Mesendoderm (in vitro differentiated cells): Measurements from ENCODE around the gene CASQ1.

Experiments
- DNase-seq: peaks from one replicate; pipeline ENCODE4 v3.0.0; 2013
- H2AK5ac ChIP-seq: 2 replicates; pipeline ENCODE4 v1.6.1; 2013; ENCODE audit warnings: low read length, inconsistent platforms
- H2BK120ac ChIP-seq: 2 replicates; pipeline ENCODE4 v1.6.1; 2013; ENCODE audit warnings: low read depth, mild to moderate bottlenecking, low read length, moderate library complexity, mixed read lengths
- H2BK15ac ChIP-seq: replicated peaks from 2 replicates; pipeline ENCODE4 v1.6.1; 2013; ENCODE audit warnings: low read depth, mild to moderate bottlenecking, moderate library complexity
- H2BK5ac ChIP-seq: 2 replicates; pipeline ENCODE4 v1.6.1; 2013; ENCODE audit warnings: low read length, inconsistent platforms
- H3K18ac ChIP-seq: 2 replicates; pipeline ENCODE4 v1.6.1; 2013; ENCODE audit warnings: mild to moderate bottlenecking, low read length, mixed read lengths
- H3K23ac ChIP-seq: one replicate; pipeline ENCODE4 v1.6.1; 2013; ENCODE audit warnings: low read length
- H3K27ac ChIP-seq: 2 replicates; pipeline ENCODE4 v1.5.1; 2013; ENCODE audit warnings: low read depth, mild to moderate bottlenecking, inconsistent platforms, low read length, moderate library complexity
- H3K27me3 ChIP-seq: 2 replicates; pipeline ENCODE4 v1.6.1; 2013; ENCODE audit warnings: low read length, control low read depth, mild to moderate bottlenecking, inconsistent platforms; ENCODE audit not compliant: insufficient read depth, poor library complexity
- H3K36me3 ChIP-seq: 2 replicates; pipeline ENCODE4 v1.6.1; 2013; ENCODE audit warnings: low read length, inconsistent platforms; ENCODE audit not compliant: control insufficient read depth, insufficient read depth
- H3K4ac ChIP-seq: one replicate; pipeline ENCODE4 v1.6.1; 2013; ENCODE audit warnings: low read depth, mild to moderate bottlenecking, low read length, moderate library complexity
- H3K4me1 ChIP-seq: 2 replicates; pipeline ENCODE4 v1.6.1; 2013; ENCODE audit warnings: low read depth, low read length, inconsistent platforms; ENCODE audit not compliant: control insufficient read depth
- H3K4me2 ChIP-seq: 2 replicates; pipeline ENCODE4 v1.6.1; 2013; ENCODE audit warnings: low read length
- H3K4me3 ChIP-seq: 2 replicates; pipeline ENCODE4 v1.5.1; 2013; ENCODE audit warnings: mild to moderate bottlenecking, low read length
- H3K56ac ChIP-seq: one replicate; pipeline ENCODE4 v1.6.1; 2013; ENCODE audit warnings: low read length
- H3K79me1 ChIP-seq: 2 replicates; pipeline ENCODE4 v1.6.1; 2013; ENCODE audit warnings: low read length, inconsistent platforms
- H3K79me2 ChIP-seq: 2 replicates; pipeline ENCODE4 v1.6.1; 2013; ENCODE audit warnings: mild to moderate bottlenecking, low read length; ENCODE audit not compliant: control insufficient read depth, insufficient read depth
- H3K9ac ChIP-seq: 2 replicates; pipeline ENCODE4 v1.6.1; 2013; ENCODE audit warnings: low read length, inconsistent platforms
- H4K5ac ChIP-seq: one replicate; pipeline ENCODE4 v1.6.1; 2013; ENCODE audit warnings: low read length
- H4K8ac ChIP-seq: one replicate; pipeline ENCODE4 v1.6.1; 2013; ENCODE audit warnings: low read depth, mild to moderate bottlenecking, control low read depth, low read length, moderate library complexity
- WGBS: extraction: QIAGEN DNeasy Blood & Tissue Kit; methylation state at CpG from one replicate; pipeline ENCODE4 v1.1.7; 2013; ENCODE audit warnings: low lambda C conversion rate, missing lambda C conversion rate; ENCODE audit not compliant: insufficient coverage; ENCODE audit errors: extremely low coverage; 5-methylcytosine and 5-hydroxymethylcytosine counted together

The CASQ1 gene

GRCh38 chr1:160224606-160225005 lies 34.2 kb downstream of the CASQ1 start:
- H3K9ac ChIP-seq, result no peak overlapping the region
- no peak overlapping the region for H3K23ac ChIP-seq
- no peak overlapping the region for H3K4ac ChIP-seq
- no peaks in the 10 kb centered on the region for H3K4me1 ChIP-seq
- H3K79me1 ChIP-seq, result no peaks in the 10 kb centered on the region
- no peak overlapping the region for H4K8ac ChIP-seq
- H2AK5ac ChIP-seq, result no peak overlapping the region
- no peak overlapping the region for H2BK120ac ChIP-seq
- H3K4me3 ChIP-seq, result no peak overlapping the region
- no peaks in the 10 kb centered on the region for H3K27me3 ChIP-seq
- H2BK15ac ChIP-seq, result no peak overlapping the region
- H3K56ac ChIP-seq, result no peak overlapping the region
- H3K4me2 ChIP-seq, result no peak overlapping the region
- no CpG with 5 or more reads among the region's 2 CpGs for WGBS
- no peak for DNase-seq
- no peak overlapping the region for H3K18ac ChIP-seq
- no peak overlapping the region for H2BK5ac ChIP-seq
- H4K5ac ChIP-seq, result no peak overlapping the region
- no peaks in the 10 kb centered on the region for H3K79me2 ChIP-seq
- peaks cover 12% of the 10 kb centered on the region for H3K36me3 ChIP-seq
- no peak overlapping the region for H3K27ac ChIP-seq

- Histone ChIP-seq H3K23ac (no peak overlapping the region), H4K8ac (no peak overlapping the region), H3K79me2 (no peaks in the 10 kb centered on the region), H3K4me2 (no peak overlapping the region), H3K27me3 (no peaks in the 10 kb centered on the region), H2AK5ac (no peak overlapping the region), H3K36me3 (peaks cover 12% of the 10 kb centered on the region), H3K79me1 (no peaks in the 10 kb centered on the region), H3K56ac (no peak overlapping the region), H2BK5ac (no peak overlapping the region), H3K27ac (no peak overlapping the region), H3K18ac (no peak overlapping the region), H3K4me3 (no peak overlapping the region), H3K9ac (no peak overlapping the region), H2BK120ac (no peak overlapping the region), H3K4me1 (no peaks in the 10 kb centered on the region), H3K4ac (no peak overlapping the region), H4K5ac (no peak overlapping the region), H2BK15ac (no peak overlapping the region)
- WGBS, result no CpG with 5 or more reads among the region's 2 CpGs
- DNase-seq, result no peak
These were observed 35.0 kb downstream of the CASQ1 start for GRCh38 chr1:160225345-160225744.

- Histone ChIP-seq H3K27me3 (no peaks in the 10 kb centered on the region), H3K56ac (no peak overlapping the region), H3K79me1 (no peaks in the 10 kb centered on the region), H2BK5ac (no peak overlapping the region), H3K4ac (no peak overlapping the region), H3K27ac (no peak overlapping the region), H3K4me1 (no peaks in the 10 kb centered on the region), H3K79me2 (no peaks in the 10 kb centered on the region), H2BK15ac (no peak overlapping the region), H3K36me3 (peaks cover 12% of the 10 kb centered on the region), H3K9ac (no peak overlapping the region), H4K8ac (no peak overlapping the region), H2AK5ac (no peak overlapping the region), H3K18ac (no peak overlapping the region), H4K5ac (no peak overlapping the region), H3K4me3 (no peak overlapping the region), H2BK120ac (no peak overlapping the region), H3K23ac (no peak overlapping the region), H3K4me2 (no peak overlapping the region)
- DNase-seq, result no peak
- WGBS, result no CpG with 5 or more reads among the region's 2 CpGs
These were observed 36.2 kb downstream of the CASQ1 start for GRCh38 chr1:160226623-160227022.

- H2BK120ac ChIP-seq, result no peak overlapping the region
- DNase-seq, result no peak
- no CpG with 5 or more reads among the region's 4 CpGs for whole genome bisulfite sequencing
- H3K27me3 ChIP-seq, result no peaks in the 10 kb centered on the region
- no peak overlapping the region for H3K56ac ChIP-seq
- H2BK15ac ChIP-seq, result no peak overlapping the region
- peaks cover 12% of the 10 kb centered on the region for H3K36me3 ChIP-seq
- H3K79me1 ChIP-seq, result no peaks in the 10 kb centered on the region
- H4K5ac ChIP-seq, result no peak overlapping the region
- H3K23ac ChIP-seq, result no peak overlapping the region
- H3K9ac ChIP-seq, result no peak overlapping the region
- no peak overlapping the region for H3K4me2 ChIP-seq
- no peak overlapping the region for H3K4me3 ChIP-seq
- H3K18ac ChIP-seq, result no peak overlapping the region
- no peak overlapping the region for H3K4ac ChIP-seq
- no peaks in the 10 kb centered on the region for H3K79me2 ChIP-seq
- no peak overlapping the region for H3K27ac ChIP-seq
- H4K8ac ChIP-seq, result no peak overlapping the region
- H3K4me1 ChIP-seq, result no peaks in the 10 kb centered on the region
- H2AK5ac ChIP-seq, result no peak overlapping the region
- no peak overlapping the region for H2BK5ac ChIP-seq
These were observed 36.7 kb downstream of the CASQ1 start for GRCh38 chr1:160227034-160227433.

GRCh38 chr1:160227561-160227960 lies 37.2 kb downstream of the CASQ1 start:
- Histone ChIP-seq H3K36me3 (peaks cover 12% of the 10 kb centered on the region), H4K5ac (no peak overlapping the region), H3K79me2 (no peaks in the 10 kb centered on the region), H3K27me3 (no peaks in the 10 kb centered on the region), H3K9ac (no peak overlapping the region), H3K4ac (no peak overlapping the region), H3K27ac (no peak overlapping the region), H3K23ac (no peak overlapping the region), H3K18ac (no peak overlapping the region), H3K4me2 (no peak overlapping the region), H2AK5ac (no peak overlapping the region), H2BK15ac (no peak overlapping the region), H2BK5ac (no peak overlapping the region), H4K8ac (no peak overlapping the region), H2BK120ac (no peak overlapping the region), H3K4me3 (no peak overlapping the region), H3K56ac (no peak overlapping the region), H3K4me1 (no peaks in the 10 kb centered on the region), H3K79me1 (no peaks in the 10 kb centered on the region)
- no CpG with 5 or more reads among the region's 1 CpG for WGBS
- DNase-seq, result no peak

- Histone ChIP-seq H3K4me1 (no peaks in the 10 kb centered on the region), H3K79me1 (no peaks in the 10 kb centered on the region), H4K8ac (no peak overlapping the region), H3K36me3 (peaks cover 7% of the 10 kb centered on the region), H2AK5ac (no peak overlapping the region), H3K18ac (no peak overlapping the region), H3K27ac (no peak overlapping the region), H2BK120ac (no peak overlapping the region), H3K79me2 (no peaks in the 10 kb centered on the region), H3K56ac (no peak overlapping the region), H2BK5ac (no peak overlapping the region), H3K4ac (no peak overlapping the region), H3K27me3 (no peaks in the 10 kb centered on the region), H3K23ac (no peak overlapping the region), H3K4me2 (no peak overlapping the region), H3K9ac (no peak overlapping the region), H3K4me3 (no peak overlapping the region), H4K5ac (no peak overlapping the region), H2BK15ac (no peak overlapping the region)
- DNase-seq, result no peak
These were observed 38.1 kb downstream of the CASQ1 start for GRCh38 chr1:160228431-160228830.
